HG02678 (cell line): Measurements from ENCODE around the gene JUP.
A peak's percentile ranks its signal among the peaks of the same experiment; 100 is the strongest.
"Not testable (repeated sequence)": the region's sequence is repeated elsewhere in the genome, so short reads cannot be mapped to it uniquely, and the experiment has no call there.

Experiments used
- ATAC-seq: cut with Tn5 transposase; IDR thresholded peaks from one replicate; pipeline ENCODE4 v1.9.1; 2021; ENCODE audit warnings: mild to moderate bottlenecking, moderate library complexity; ENCODE audit not compliant: unreplicated experiment

Gene JUP

GRCh38 chr17:41786227-41787020, at the start of gene JUP:
TSS of gene JUP (minus strand) at chr17:41786711. CDS start at chr17:41771854, 14,857 bp downstream.
- no peak for ATAC-seq

- peak; percentile 58 for ATAC-seq
Observed at GRCh38 chr17:41835800-41836549, 49.5 kb upstream of the JUP start, which contains the start of gene NT5C3B. TSS of gene NT5C3B (minus strand) at chr17:41836232. CDS start at chr17:41836193, 39 bp downstream.

GRCh38 chr17:41835214-41835799, 48.8 kb upstream of the JUP start:
- ATAC-seq, result peak; percentile 20

- ATAC-seq, result not testable (repeated sequence)
Observed at GRCh38 chr17:41829961-41830360, 43.5 kb upstream of the JUP start.

- no peak for ATAC-seq
Observed at GRCh38 chr17:41825175-41825845, 38.8 kb upstream of the JUP start.

- ATAC-seq, result no peak
Observed at GRCh38 chr17:41824086-41824485, 37.6 kb upstream of the JUP start.

GRCh38 chr17:41823580-41823979, 37.1 kb upstream of the JUP start:
- ATAC-seq, result no peak

- no peak for ATAC-seq
Observed at GRCh38 chr17:41823141-41823524, 36.6 kb upstream of the JUP start.

- ATAC-seq, result no peak
Observed at GRCh38 chr17:41822216-41823140, 36.0 kb upstream of the JUP start.

- no peak for ATAC-seq
Observed at GRCh38 chr17:41821776-41822175, 35.3 kb upstream of the JUP start.

GRCh38 chr17:41818024-41818423, 31.5 kb upstream of the JUP start:
- no peak for ATAC-seq

GRCh38 chr17:41816637-41817320, 30.3 kb upstream of the JUP start:
- ATAC-seq, result no peak

GRCh38 chr17:41814195-41814594, 27.7 kb upstream of the JUP start:
- ATAC-seq, result no peak

GRCh38 chr17:41813699-41814124, 27.2 kb upstream of the JUP start:
- ATAC-seq, result no peak

GRCh38 chr17:41813152-41813680, 26.7 kb upstream of the JUP start:
- no peak for ATAC-seq

GRCh38 chr17:41812381-41813151, 26.1 kb upstream of the JUP start, which contains the start of gene FKBP10:
TSS of gene FKBP10 (plus strand) at chr17:41813004. CDS start at chr17:41813035, 31 bp downstream.
- ATAC-seq, result no peak

- ATAC-seq, result peak; percentile 64
Observed at GRCh38 chr17:41811549-41812380, 25.3 kb upstream of the JUP start, which contains the start of gene P3H4. TSS of gene P3H4 (minus strand) at chr17:41811949. CDS start at chr17:41811915, 34 bp downstream.
